Stimulated activated CD4-positive, alpha-beta T cell treated with anti-CD3 and anti-CD28 coated beads, Interleukin-2, amount 100 ng/mL, for 24 hours (primary cell): Measurements from ENCODE around the gene HERC6.
"Not testable (repeated sequence)": the region's sequence is repeated elsewhere in the genome, so short reads cannot be mapped to it uniquely, and the experiment has no call there.

ENCODE experiments used
- DNase-seq, 2 donors: peaks; one replicate each; pipeline ENCODE4 v3.0.0-alpha.2; 2020

The HERC6 gene

DNA sequence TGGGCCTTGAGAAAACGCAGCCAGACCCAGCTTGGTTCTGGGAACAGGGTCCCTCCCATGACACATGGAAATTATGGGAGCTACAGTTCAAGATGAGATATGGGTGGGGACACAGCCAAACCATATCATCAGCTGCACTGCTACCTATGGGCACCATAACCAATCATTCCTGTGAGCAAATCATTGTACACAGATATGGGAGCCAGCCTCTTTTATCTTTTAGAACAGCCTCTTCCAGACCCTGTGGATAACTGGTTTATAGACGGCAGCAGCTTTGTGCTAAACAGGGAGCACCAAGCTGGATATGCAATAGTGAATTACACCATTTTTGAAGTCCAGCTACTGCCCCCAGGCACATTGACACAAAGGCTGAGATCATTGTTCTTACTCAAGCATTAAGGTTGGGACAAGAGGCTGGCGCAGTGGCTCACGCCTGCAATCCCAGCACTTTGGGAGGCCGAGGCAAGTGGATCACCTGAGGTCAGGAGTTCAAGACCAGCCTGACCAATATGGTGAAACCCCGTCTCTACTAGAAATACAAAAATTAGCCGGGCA lies 69.6 kb downstream of the HERC6 start:
- not testable (repeated sequence) for DNase-seq

DNA sequence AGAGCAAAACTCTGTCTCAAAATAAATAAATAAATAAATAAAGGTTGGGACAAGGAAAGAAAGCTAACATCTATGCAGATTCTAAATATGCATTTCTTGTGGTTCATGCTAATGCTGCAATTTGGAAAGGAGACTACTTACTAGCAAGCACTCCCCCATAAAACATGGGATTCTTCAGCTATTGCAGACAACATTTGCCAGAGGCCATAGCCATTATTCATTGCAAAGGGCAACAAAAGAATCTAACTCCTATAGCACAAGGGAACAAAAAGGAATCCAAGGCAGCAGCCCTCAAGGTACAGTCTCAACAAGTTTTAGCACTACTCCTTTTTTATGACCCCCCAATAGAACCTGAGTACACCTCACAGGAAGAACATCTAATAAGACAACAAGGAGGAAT lies 70.2 kb downstream of the HERC6 start:
- DNase-seq: no peak

DNA sequence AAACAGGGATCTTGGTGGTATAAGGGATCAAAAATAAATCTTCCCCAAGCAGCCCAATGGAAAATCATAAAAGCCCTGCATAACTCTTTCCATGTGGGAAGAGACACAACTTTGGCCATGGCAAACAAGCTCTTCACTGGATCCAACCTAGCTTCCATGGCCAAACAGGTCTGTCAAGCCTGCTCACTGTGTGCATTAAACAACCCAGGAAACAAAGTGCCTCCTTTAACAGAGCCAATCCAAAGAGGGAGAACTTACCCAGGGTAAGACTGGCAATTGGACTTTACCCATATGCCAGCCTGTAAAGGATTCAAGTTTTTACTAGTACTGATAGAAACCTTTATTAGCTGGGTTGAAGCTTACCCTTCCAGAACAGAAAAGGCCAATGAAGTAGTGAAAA lies 70.6 kb downstream of the HERC6 start:
- no peak for DNase-seq

DNA sequence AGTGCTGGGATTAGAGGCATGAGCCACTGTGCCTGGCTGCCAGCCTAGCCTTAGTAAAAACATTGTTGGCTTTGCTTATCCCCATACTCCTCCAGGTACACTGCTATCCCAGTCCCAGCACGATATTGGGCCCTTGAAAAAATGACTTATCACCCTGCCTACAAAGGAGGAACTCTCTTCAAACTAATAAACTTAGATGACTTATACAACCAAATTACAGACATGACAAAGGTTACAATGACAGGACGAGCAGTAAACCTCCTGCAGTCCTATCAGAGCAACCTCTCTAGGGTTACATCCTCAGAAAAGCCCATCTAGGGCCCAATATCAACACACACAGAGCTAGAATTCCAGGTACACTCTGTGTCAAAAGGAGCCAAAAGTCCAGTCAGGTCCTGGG lies 72.6 kb downstream of the HERC6 start:
- no peak for DNase-seq

DNA sequence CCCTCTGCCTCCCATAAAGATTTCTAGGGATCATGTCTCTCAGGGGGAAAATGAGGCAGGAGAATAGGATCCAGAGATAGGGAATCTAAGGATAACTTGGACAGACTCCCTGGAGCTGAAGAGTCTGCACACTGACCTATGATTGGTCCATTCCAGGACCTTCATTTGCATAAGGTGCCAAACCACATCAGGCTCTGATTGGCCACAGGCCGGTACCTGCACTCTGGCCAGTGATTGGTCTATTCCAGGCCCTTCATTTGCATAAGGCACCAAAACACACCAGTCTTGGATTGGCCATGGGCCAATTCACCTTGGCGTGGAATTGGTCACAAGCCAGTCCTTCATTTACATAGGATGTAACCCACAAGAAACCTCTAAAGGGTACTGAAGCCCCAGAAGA lies 74.3 kb downstream of the HERC6 start:
- DNase-seq: no peak

DNA sequence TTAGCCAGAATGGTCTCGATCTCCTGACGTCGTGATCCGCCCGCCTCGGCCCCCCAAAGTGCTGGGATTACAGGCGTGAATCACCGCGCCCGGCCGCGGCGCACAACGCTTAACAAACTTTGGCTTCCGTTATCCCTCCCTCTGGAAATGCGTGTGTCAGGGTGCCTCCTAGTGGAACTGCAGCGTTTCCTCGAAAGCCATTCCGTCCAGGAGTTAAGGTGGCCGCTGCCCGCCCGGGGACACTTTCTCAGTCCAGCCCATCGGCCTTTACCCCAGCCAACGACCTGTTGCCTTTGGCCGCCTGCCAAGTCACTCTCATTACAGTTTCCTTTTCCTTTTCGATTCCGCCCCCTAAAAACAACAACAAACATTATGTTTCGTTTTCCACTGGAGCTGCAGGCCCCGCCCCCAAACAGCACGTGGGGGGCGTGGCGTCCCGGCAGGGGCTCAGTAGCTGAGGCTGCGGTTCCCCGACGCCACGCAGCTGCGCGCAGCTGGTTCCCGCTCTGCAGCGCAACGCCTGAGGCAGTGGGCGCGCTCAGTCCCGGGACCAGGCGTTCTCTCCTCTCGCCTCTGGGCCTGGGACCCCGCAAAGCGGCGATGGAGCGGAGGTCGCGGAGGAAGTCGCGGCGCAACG lies 78.1 kb downstream of the HERC6 start, which contains the start of gene HERC5:
HERC5 (plus strand) TSS at position 450 of the 637 bp plus-strand sequence; CDS start at position 601, 151 bp downstream.
- peak; percentile 84 to 89 for DNase-seq

DNA sequence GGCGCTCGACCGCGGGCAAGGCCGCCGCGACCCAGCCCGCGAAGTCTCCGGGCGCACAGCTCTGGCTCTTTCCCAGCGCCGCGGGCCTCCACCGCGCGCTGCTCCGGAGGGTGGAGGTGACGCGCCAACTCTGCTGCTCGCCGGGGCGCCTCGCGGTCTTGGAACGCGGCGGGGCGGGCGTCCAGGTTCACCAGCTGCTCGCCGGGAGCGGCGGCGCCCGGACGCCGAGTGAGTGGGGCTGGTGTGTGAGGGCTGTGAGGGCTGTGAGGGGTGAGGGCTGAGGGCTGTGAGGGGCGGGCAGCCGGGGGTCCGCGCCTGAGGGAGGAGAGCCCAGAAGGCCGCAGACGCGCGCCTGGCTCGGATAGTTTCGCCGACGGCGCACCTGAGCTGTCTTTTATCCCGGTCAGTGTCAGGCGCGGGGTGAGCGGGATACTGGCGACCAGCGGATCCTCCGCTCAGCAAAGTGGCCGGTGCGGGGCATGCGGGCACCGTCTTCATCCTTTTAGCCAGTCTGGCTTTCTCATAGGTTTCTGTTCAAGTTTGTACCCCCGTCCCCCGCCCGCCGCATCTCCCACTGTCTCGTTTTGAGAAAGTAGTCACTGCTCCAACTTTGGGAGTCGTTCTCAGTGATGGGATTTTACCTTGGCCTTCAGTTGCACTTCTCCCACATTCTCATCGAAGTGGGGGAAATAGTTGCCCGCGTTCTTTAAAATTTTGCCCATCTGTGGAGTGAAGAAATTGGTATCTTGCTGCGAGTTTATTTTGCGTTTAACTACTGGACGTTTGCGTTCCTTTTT lies 78.9 kb downstream of the HERC6 start:
- DNase-seq: peak; percentile 47 to 50

DNA sequence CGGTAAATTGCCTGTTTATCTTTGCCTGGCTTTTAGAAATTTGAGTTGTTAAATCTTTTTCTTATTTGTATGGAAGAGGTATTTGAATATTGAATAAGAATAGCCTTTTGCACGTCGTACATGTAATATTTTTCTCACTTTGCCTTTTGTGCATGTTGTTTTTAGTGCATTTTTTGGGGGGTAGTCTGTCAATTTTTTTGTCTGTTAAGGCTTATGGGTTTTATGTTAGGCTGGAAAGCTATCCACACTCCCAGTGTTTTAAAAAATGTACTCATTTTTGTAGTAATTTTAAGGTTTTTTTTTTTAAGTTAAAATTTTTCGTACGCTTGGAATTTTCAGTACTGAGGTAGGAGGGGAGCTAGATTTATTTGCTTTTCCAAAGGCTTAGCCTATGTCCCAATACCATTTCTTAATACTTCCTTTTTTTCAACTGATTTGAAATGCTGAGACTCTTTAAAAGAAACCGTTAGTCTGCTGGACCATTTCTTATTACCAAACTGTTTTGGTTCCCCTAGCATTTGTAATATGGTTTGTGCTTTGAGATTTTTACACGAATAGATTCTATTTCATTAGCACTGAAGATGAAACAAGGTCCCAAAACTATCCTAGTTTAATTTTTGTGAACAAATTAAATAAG lies 79.6 kb downstream of the HERC6 start:
- no peak for DNase-seq

DNA sequence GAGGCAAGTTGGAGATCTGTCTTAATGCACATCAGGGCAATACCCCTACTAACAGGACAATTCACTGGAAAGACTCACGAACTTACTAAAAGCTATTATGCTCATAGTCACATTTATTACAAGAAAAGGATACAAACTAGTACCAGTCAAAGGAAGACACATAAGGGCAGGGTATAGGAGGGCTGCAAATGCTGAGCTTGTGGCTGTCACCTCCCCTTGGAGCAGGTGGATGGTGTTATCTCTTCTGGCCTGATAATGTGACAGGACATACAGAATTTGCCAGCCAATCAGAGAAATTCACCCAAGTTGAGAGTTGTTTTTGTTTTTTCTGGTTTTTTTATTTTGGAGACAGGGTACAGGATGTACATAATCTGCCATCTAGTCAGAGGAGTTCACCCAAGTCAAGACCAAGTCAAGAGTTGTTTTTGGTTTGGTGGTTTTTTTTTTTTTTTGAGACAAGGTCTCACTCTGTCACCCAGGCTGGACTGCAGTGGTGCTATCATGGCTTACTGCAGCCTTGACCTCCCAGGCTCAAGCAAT lies 87.1 kb downstream of the HERC6 start:
- no peak for DNase-seq

DNA sequence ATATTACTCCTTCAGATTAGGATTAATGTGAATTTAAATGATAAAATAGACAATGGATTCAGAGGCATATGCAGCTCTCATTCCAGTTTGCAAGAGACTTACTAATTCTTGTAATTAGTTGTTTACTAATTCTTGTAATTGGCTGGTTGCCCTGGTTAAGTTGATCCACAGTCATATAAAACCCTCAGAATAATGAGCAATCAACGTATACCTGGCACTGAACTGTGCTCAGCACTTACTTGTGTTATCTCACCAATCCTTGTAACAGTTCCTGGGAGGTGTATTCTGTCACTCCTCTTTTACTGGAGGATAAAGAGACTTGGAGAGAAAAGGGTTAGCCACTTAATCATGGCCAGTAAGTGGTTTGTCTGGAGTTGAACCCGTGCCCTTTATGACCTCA lies 88.7 kb downstream of the HERC6 start:
- DNase-seq: no peak

DNA sequence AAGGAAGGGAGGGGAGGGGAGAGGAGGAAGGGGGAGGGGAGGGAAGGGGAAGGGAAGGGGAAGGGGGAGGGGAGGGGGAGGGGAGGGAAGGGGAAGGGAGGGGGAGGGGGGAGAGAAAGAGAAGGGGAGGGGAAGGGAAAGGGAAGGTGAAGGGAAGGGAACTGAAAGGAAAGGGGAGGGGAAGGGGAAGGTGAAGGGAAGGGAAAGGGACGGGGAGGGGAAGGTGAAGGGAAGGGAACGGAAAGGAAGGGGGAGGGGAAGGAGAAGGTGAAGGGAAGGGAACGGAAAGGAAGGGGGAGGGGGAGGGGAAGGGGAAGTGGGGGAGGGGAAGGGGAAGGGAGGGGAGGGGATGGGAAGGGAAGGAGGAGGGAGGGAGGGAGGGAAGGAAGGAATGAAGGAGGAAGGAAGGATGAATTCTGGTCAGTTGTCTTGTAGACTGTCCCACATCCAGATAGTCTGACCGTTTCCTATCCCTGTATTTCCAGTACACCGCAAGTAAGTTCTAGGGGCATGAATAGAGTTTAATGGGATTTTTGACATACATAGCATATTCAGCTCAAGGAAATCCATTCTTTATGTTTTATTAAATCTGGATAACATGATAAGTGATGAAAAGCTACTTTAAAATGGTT lies 98.7 kb downstream of the HERC6 start:
- DNase-seq: no peak

DNA sequence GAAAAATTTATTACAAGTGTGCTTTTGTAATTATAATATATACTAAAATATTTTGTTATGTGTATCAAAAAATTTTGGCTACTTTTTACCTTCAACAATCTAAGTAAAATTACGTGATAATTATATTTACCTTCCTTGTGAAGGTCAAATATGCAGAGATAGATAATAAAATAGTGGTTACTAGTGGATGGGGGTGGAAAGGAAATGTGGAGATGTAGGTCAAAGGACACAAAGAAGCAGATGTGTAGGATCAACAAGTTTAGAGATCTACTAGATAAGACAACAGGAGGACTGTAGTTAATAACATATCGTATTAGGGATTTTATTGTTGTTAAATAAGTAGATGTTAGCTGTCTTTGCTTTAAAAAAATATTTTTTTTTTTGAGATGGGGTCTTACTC lies 99.6 kb downstream of the HERC6 start:
- no peak for DNase-seq

DNA sequence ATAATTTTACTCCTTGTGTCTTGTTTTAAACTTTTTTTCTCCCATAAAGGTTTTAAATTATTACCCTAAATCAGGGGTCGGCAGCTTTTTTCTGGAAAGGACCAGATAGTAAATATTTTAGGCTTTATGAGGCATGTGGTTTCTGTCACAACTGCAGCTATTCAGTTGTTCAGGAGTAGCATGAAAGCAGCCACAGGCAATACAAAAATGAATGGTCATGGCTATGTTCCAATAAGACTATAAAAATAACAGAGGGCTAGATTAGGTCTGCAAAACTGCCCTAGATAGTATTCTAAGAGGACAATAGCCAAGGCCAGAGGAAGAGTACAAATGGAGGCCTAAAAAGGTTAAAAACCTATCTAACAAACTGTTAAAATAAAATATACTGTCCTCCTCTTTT lies 102.9 kb downstream of the HERC6 start:
- no peak for DNase-seq

DNA sequence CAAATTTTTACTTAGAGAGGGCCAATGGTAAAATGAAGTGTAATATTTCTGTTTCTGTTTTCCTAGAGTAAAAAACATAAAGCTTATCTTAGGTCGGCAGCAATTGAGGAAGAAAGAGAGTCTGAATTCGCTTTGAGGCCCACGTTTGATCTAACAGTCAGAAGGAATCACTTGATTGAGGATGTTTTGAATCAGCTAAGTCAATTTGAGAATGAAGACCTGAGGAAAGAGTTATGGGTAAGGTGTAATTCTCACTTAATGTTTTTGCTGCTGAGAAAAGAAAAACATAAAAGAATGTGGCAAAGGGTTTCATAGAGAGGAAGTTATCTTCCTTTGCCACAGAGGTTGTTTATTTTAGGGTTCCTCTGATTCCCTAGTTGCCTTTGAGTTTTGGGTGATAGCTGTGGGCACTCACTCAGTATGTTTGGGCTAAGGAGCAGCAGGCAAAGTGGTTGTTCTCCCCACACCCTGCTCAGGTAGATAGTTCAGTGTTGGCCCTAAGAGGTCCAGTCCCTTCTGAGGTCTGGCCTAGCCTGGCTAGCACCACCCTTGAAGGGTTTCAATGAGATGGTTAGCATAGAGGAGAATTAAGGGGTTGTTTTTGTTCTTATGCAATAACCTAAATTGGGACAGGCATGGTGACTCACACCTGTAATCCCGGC lies 110.6 kb downstream of the HERC6 start:
- no peak for DNase-seq
